ENCODE results near the gene KCNQ1.

The KCNQ1 gene

DNA sequence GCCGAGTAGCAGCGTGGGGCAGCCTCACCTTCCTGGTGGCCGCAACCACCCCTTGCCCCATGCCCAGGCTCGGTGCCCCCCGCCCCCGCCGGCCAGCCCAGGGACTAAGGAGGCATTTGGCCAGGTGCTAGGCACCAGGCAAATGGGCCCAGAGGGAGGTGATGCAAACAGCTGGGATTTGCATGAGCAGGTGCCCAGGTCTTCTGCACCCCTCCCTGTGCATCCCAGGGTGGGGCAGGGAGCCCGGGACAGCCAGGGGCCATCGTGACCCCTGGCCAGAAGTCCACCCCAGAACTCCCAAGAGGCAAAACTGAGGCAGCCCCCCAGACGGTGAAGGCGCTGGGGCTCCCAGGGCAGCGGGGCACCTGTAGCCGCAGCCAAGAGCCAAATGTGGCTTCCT is 18.6 kb upstream of the KCNQ1 start:
- no peak for TF ChIP-seq ZNF8 (CRISPR knock-in tag; IDR thresholded peaks at IDR 0.05)
- no peak for ATAC-seq

DNA sequence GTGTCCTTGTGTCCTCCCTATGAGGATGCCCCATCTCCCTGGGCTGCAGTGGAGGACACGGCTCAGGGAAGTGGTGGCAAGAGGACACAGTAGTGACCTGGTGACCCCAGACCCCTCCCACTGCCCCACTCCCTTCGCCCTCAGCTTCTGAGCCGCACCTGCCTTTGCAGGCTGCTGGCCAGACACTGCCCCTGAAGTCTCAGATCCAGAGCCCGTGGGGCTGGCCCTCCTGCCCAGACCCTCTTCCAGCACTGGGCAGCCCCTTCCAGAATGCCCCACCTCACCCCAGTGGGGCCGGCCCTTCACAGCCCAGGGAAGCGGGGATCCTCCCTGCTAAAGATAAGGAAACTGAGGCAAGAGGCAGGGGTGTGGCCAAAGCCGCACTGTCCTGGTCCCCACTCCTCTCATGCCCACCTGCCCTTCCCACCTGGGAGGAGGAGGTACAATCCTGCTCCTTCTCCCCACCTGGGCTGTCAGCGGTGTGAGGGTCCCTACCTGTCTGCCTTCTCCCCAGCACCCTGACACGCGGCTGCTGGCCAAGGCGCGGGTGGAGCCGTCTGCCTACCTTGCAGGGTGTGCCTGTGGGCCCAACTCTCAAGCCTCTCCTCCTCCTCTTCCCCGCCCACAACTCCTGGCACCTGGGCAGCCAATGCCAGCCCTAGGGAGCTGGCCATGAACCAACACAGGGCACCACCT is 17.8 kb upstream of the KCNQ1 start:
- no peak for TF ChIP-seq ZC3H10 (CRISPR knock-in tag; IDR thresholded peaks at IDR 0.05)
- TF ChIP-seq, protein P1, sequence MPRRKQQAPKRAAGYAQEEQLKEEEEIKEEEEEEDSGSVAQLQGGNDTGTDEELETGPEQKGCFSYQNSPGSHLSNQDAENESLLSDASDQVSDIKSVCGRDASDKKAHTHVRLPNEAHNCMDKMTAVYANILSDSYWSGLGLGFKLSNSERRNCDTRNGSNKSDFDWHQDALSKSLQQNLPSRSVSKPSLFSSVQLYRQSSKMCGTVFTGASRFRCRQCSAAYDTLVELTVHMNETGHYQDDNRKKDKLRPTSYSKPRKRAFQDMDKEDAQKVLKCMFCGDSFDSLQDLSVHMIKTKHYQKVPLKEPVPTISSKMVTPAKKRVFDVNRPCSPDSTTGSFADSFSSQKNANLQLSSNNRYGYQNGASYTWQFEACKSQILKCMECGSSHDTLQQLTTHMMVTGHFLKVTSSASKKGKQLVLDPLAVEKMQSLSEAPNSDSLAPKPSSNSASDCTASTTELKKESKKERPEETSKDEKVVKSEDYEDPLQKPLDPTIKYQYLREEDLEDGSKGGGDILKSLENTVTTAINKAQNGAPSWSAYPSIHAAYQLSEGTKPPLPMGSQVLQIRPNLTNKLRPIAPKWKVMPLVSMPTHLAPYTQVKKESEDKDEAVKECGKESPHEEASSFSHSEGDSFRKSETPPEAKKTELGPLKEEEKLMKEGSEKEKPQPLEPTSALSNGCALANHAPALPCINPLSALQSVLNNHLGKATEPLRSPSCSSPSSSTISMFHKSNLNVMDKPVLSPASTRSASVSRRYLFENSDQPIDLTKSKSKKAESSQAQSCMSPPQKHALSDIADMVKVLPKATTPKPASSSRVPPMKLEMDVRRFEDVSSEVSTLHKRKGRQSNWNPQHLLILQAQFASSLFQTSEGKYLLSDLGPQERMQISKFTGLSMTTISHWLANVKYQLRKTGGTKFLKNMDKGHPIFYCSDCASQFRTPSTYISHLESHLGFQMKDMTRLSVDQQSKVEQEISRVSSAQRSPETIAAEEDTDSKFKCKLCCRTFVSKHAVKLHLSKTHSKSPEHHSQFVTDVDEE (CRISPR knock-in tag; IDR thresholded peaks at IDR 0.05), result no peak
- TF ChIP-seq, protein P2, sequence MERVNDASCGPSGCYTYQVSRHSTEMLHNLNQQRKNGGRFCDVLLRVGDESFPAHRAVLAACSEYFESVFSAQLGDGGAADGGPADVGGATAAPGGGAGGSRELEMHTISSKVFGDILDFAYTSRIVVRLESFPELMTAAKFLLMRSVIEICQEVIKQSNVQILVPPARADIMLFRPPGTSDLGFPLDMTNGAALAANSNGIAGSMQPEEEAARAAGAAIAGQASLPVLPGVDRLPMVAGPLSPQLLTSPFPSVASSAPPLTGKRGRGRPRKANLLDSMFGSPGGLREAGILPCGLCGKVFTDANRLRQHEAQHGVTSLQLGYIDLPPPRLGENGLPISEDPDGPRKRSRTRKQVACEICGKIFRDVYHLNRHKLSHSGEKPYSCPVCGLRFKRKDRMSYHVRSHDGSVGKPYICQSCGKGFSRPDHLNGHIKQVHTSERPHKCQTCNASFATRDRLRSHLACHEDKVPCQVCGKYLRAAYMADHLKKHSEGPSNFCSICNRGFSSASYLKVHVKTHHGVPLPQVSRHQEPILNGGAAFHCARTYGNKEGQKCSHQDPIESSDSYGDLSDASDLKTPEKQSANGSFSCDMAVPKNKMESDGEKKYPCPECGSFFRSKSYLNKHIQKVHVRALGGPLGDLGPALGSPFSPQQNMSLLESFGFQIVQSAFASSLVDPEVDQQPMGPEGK (CRISPR knock-in tag; IDR thresholded peaks at IDR 0.05; ENCODE audit: borderline replicate concordance), result no peak
- no peak for TF ChIP-seq TOX (CRISPR knock-in tag; IDR thresholded peaks at IDR 0.05; ENCODE audit: borderline replicate concordance)
- TF ChIP-seq, protein P3, sequence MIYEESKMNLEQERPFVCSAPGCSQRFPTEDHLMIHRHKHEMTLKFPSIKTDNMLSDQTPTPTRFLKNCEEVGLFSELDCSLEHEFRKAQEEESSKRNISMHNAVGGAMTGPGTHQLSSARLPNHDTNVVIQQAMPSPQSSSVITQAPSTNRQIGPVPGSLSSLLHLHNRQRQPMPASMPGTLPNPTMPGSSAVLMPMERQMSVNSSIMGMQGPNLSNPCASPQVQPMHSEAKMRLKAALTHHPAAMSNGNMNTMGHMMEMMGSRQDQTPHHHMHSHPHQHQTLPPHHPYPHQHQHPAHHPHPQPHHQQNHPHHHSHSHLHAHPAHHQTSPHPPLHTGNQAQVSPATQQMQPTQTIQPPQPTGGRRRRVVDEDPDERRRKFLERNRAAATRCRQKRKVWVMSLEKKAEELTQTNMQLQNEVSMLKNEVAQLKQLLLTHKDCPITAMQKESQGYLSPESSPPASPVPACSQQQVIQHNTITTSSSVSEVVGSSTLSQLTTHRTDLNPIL (CRISPR knock-in tag; IDR thresholded peaks at IDR 0.05; ENCODE audit: low read depth), result no peak
- no peak for TF ChIP-seq OSR1 (CRISPR knock-in tag; IDR thresholded peaks at IDR 0.05)

DNA sequence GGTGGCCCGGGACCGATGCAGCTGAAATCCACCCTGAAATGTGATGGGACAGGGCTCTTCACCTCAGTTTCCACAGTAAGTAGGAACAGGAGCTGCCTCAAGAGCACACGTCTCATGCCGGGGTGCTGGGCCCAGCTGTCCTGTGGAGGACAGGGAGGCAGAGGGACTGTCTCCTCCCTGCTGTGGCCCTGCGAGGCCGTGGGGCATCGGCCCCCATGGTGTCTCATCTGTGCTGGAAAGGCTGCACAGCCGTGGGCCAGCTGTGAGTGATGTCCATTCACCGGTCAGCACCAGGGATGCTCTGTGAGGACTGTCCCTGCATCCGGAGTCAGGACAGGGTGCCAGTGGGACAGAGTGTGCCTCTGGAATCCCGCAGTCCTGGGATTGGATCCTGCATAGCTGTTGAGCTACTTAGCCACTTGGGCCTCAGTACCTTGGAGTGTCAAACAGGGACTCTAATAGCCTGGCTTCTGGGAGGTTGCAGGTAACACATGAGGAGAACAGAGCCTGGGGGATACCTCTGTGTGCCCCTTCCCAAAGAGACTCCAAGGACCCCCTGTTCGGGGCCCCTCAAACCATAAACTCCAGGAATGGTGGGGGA is 17.0 kb upstream of the KCNQ1 start:
- TF ChIP-seq ARNTL (CRISPR knock-in tag; IDR thresholded peaks at IDR 0.05; ENCODE audit: borderline replicate concordance, low read depth), result no peak
- TF ChIP-seq, protein P1 (CRISPR knock-in tag; IDR thresholded peaks at IDR 0.05), result no peak
- TF ChIP-seq, protein P4, sequence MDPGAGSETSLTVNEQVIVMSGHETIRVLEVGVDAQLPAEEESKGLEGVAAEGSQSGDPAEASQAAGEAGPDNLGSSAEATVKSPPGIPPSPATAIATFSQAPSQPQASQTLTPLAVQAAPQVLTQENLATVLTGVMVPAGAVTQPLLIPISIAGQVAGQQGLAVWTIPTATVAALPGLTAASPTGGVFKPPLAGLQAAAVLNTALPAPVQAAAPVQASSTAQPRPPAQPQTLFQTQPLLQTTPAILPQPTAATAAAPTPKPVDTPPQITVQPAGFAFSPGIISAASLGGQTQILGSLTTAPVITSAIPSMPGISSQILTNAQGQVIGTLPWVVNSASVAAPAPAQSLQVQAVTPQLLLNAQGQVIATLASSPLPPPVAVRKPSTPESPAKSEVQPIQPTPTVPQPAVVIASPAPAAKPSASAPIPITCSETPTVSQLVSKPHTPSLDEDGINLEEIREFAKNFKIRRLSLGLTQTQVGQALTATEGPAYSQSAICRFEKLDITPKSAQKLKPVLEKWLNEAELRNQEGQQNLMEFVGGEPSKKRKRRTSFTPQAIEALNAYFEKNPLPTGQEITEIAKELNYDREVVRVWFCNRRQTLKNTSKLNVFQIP (CRISPR knock-in tag; IDR thresholded peaks at IDR 0.05; ENCODE audit: borderline replicate concordance, low read depth), result no peak
- ATAC-seq, result no peak

More for the DNA sequence above, 17.8 kb upstream of the KCNQ1 start:
- no peak for ATAC-seq

DNA sequence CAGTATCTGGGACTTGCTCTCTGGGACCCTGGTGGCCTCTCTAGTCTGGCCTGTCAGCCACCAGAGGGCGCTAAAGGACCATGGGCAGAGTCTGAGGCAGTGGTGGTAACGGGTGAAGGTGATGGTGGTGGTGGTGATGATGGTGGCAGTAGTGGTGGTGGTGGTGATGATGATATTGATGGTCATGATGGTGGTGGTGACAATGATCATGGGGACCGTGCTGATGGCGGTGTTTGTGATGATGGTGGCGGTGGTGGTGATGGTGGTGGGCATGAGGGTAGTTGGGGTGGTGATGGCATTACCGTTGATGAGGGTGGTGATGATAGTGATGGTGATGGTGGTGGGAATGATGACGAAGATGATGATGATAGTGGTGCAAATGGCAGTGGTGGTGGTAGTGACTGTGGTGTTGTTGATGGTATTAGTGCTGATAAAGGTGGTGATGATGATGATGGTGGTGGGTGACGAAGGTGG is 16.4 kb upstream of the KCNQ1 start:
- no peak for TF ChIP-seq ZFP30 (CRISPR knock-in tag; IDR thresholded peaks at IDR 0.05)
- TF ChIP-seq SNAI2 (CRISPR knock-in tag; IDR thresholded peaks at IDR 0.05), result no peak
- TF ChIP-seq ZNF70 (CRISPR knock-in tag; IDR thresholded peaks at IDR 0.05), result no peak
- TF ChIP-seq, protein P3 (CRISPR knock-in tag; IDR thresholded peaks at IDR 0.05; ENCODE audit: low read depth), result no peak
- TF ChIP-seq PPARA (CRISPR knock-in tag; IDR thresholded peaks at IDR 0.05; ENCODE audit: borderline replicate concordance), result no peak
- TF ChIP-seq, protein P1 (CRISPR knock-in tag; IDR thresholded peaks at IDR 0.05), result no peak
- TF ChIP-seq OSR1 (CRISPR knock-in tag; IDR thresholded peaks at IDR 0.05), result no peak
- TF ChIP-seq TOX (CRISPR knock-in tag; IDR thresholded peaks at IDR 0.05; ENCODE audit: borderline replicate concordance), result no peak
- TF ChIP-seq ZFP3 (CRISPR knock-in tag; IDR thresholded peaks at IDR 0.05), result no peak
- TF ChIP-seq TCF4 (CRISPR knock-in tag; IDR thresholded peaks at IDR 0.05; ENCODE audit: borderline replicate concordance), result no peak
- peak; percentile 76 for ATAC-seq

Measured in SK-N-SH treated with all-trans-retinoic acid at 6 μM for 48 hours (cell line).